SK-N-MC (cell line): ENCODE results near the gene C2orf80.

Source experiments
- EZH2 ChIP-seq: fragments of 200-600 bp; sonication (generic); IDR thresholded peaks from one replicate; pipeline ENCODE4 v1.6.1; 2017; ENCODE audit warnings: antibody characterized with exemption
- POLR2AphosphoS5 ChIP-seq: IDR thresholded peaks from 2 replicates; pipeline ENCODE4 v1.6.1; 2012; ENCODE audit warnings: mild to moderate bottlenecking, low read depth, low read length, borderline replicate concordance

- TF ChIP-seq EZH2 (no peak), POLR2AphosphoS5 (no peak)
Measured at GRCh38 chr2:208164951-208165755, 24.7 kb downstream of the C2orf80 start.
